ENCODE data around the gene DNALI1.
"Not testable (repeated sequence)": the region's sequence is repeated elsewhere in the genome, so short reads cannot be mapped to it uniquely, and the experiment has no call there.

The DNALI1 gene

GRCh38 chr1:37539154-37539553 is 17.6 kb upstream of the DNALI1 start:
- H3K36me3 Mint-ChIP-seq = peaks cover 41 to 49% of the 10 kb centered on the region in 2 donors
- ATAC-seq (replicated peaks); H3K27me3 Mint-ChIP-seq; H3K4me3 Mint-ChIP-seq; DNase-seq; H3K9me3 Mint-ChIP-seq; H3K4me1 Mint-ChIP-seq; H3K27ac Mint-ChIP-seq: not testable (repeated sequence)

- no peaks in the 10 kb centered on the region for H3K27me3 Mint-ChIP-seq
- H3K4me3 Mint-ChIP-seq = no peak overlapping the region
- peak overlapping the region; percentile 72 for H3K27ac Mint-ChIP-seq
- H3K9me3 Mint-ChIP-seq = no peaks in the 10 kb centered on the region
- DNase-seq (no peak), ATAC-seq (replicated peaks) (no peak)
- H3K4me1 Mint-ChIP-seq = peaks cover 3 to 7% of the 10 kb centered on the region in 2 donors
- H3K36me3 Mint-ChIP-seq = peaks cover 40 to 49% of the 10 kb centered on the region in 2 donors
Observed at GRCh38 chr1:37540036-37540785, 16.5 kb upstream of the DNALI1 start.

GRCh38 chr1:37544530-37544929 is 12.2 kb upstream of the DNALI1 start:
- no peak overlapping the region for H3K27ac Mint-ChIP-seq
- H3K27me3 Mint-ChIP-seq = no peaks in the 10 kb centered on the region
- H3K4me1 Mint-ChIP-seq = peaks cover 6 to 15% of the 10 kb centered on the region in 2 donors
- H3K36me3 Mint-ChIP-seq = peaks cover 39 to 48% of the 10 kb centered on the region in 2 donors
- no peak for DNase-seq
- H3K4me3 Mint-ChIP-seq = no peak overlapping the region
- no peaks in the 10 kb centered on the region for H3K9me3 Mint-ChIP-seq
- ATAC-seq (replicated peaks) = no peak

- Mint-ChIP-seq H3K36me3 (peaks cover 41 to 52% of the 10 kb centered on the region in 2 donors), H3K4me3 (no peak overlapping the region), H3K4me1 (peaks cover 10 to 20% of the 10 kb centered on the region in 2 donors), H3K27me3 (no peaks in the 10 kb centered on the region), H3K9me3 (no peaks in the 10 kb centered on the region), H3K27ac (no peak overlapping the region)
- DNase-seq (no peak), ATAC-seq (replicated peaks) (no peak)
Observed at GRCh38 chr1:37545019-37545418, 11.7 kb upstream of the DNALI1 start.

GRCh38 chr1:37549341-37549740 is 7.4 kb upstream of the DNALI1 start:
- H3K4me1 Mint-ChIP-seq = peaks cover 26 to 51% of the 10 kb centered on the region in 2 donors
- peaks cover 43 to 53% of the 10 kb centered on the region in 2 donors for H3K36me3 Mint-ChIP-seq
- H3K27me3 Mint-ChIP-seq = no peaks in the 10 kb centered on the region
- ATAC-seq (replicated peaks) = no peak
- H3K4me3 Mint-ChIP-seq = no peak overlapping the region
- peak overlapping the region; percentile 37 for H3K27ac Mint-ChIP-seq
- no peaks in the 10 kb centered on the region for H3K9me3 Mint-ChIP-seq
- no peak for DNase-seq

- peaks cover 23 to 50% of the 10 kb centered on the region in 2 donors for H3K4me1 Mint-ChIP-seq
- H3K36me3 Mint-ChIP-seq = peaks cover 25 to 31% of the 10 kb centered on the region in 2 donors
- peaks cover 5 to 11% of the 10 kb centered on the region in 2 donors for H3K27me3 Mint-ChIP-seq
- H3K27ac Mint-ChIP-seq = peak overlapping the region; percentile 96
- no peak for DNase-seq
- peak; percentile 12 to 13 for ATAC-seq (replicated peaks)
- H3K9me3 Mint-ChIP-seq = no peaks in the 10 kb centered on the region
- peak overlapping the region; percentile 90 to 98 for H3K4me3 Mint-ChIP-seq
Observed at GRCh38 chr1:37553598-37553926, 3.2 kb upstream of the DNALI1 start.

GRCh38 chr1:37553927-37554808 is 2.6 kb upstream of the DNALI1 start, which contains the start of gene SNIP1:
TSS of gene SNIP1 (minus strand) at chr1:37554293. CDS start at chr1:37554229, 64 bp downstream.
- H3K4me1 Mint-ChIP-seq = peaks cover 22 to 46% of the 10 kb centered on the region in 2 donors
- ATAC-seq (replicated peaks) (peak; percentile 98 to 99), DNase-seq (peak; percentile 90)
- H3K27me3 Mint-ChIP-seq = peaks cover 5 to 11% of the 10 kb centered on the region in 2 donors
- H3K4me3 Mint-ChIP-seq = peak within 1 kb of the TSS; percentile 90 to 98
- no peaks in the 10 kb centered on the region for H3K9me3 Mint-ChIP-seq
- H3K36me3 Mint-ChIP-seq = peaks cover 22 to 26% of the 10 kb centered on the region in 2 donors
- H3K27ac Mint-ChIP-seq = peak within 1 kb of the TSS; percentile 96

GRCh38 chr1:37557402-37557801 is 662 bp downstream of the DNALI1 start:
- Mint-ChIP-seq H3K9me3 (peaks cover 0 to 1% of the 10 kb centered on the region in 2 donors), H3K27ac (no peak overlapping the region), H3K36me3 (peaks cover 15 to 16% of the 10 kb centered on the region in 2 donors), H3K27me3 (peaks cover 5 to 11% of the 10 kb centered on the region in 2 donors), H3K4me1 (peaks cover 6 to 21% of the 10 kb centered on the region in 2 donors), H3K4me3 (no peak overlapping the region)
- ATAC-seq (replicated peaks) = no peak
- no peak for DNase-seq

GRCh38 chr1:37558411-37558810 is 1.7 kb downstream of the DNALI1 start:
- no peak for DNase-seq
- H3K27me3 Mint-ChIP-seq = peaks cover 5 to 11% of the 10 kb centered on the region in 2 donors
- no peak overlapping the region for H3K4me3 Mint-ChIP-seq
- peaks cover 0 to 12% of the 10 kb centered on the region in 2 donors for H3K4me1 Mint-ChIP-seq
- H3K27ac Mint-ChIP-seq = no peak overlapping the region
- ATAC-seq (replicated peaks) = no peak
- H3K9me3 Mint-ChIP-seq = peaks cover 0 to 1% of the 10 kb centered on the region in 2 donors
- H3K36me3 Mint-ChIP-seq = peaks cover 8 to 11% of the 10 kb centered on the region in 2 donors

- Mint-ChIP-seq H3K27me3 (peaks cover 5 to 11% of the 10 kb centered on the region in 2 donors), H3K9me3 (peaks cover 0 to 1% of the 10 kb centered on the region in 2 donors), H3K4me3 (no peak overlapping the region), H3K36me3 (peaks cover 8 to 9% of the 10 kb centered on the region in 2 donors), H3K27ac (no peak overlapping the region), H3K4me1 (peaks cover 0 to 9% of the 10 kb centered on the region in 2 donors)
- ATAC-seq (replicated peaks) (no peak), DNase-seq (no peak)
Observed at GRCh38 chr1:37559080-37559479, 2.3 kb downstream of the DNALI1 start.

- peaks cover 5 to 11% of the 10 kb centered on the region in 2 donors for H3K27me3 Mint-ChIP-seq
- not testable (repeated sequence) for H3K4me3 Mint-ChIP-seq; ATAC-seq (replicated peaks)
Observed at GRCh38 chr1:37559957-37560379, 3.2 kb downstream of the DNALI1 start.

GRCh38 chr1:37560401-37561132 is 3.8 kb downstream of the DNALI1 start:
- peaks cover 0 to 1% of the 10 kb centered on the region in 2 donors for H3K9me3 Mint-ChIP-seq
- DNase-seq = no peak
- peaks cover 0 to 5% of the 10 kb centered on the region in 2 donors for H3K4me1 Mint-ChIP-seq
- no peak overlapping the region for H3K4me3 Mint-ChIP-seq
- no peak overlapping the region for H3K27ac Mint-ChIP-seq
- H3K27me3 Mint-ChIP-seq = peaks cover 5 to 11% of the 10 kb centered on the region in 2 donors
- H3K36me3 Mint-ChIP-seq = peaks cover 14 to 17% of the 10 kb centered on the region in 2 donors
- no peak for ATAC-seq (replicated peaks)

More at GRCh38 chr1:37559957-37560379, 3.2 kb downstream of the DNALI1 start:
- not testable (repeated sequence) for H3K9me3 Mint-ChIP-seq, H3K27ac Mint-ChIP-seq, DNase-seq, H3K4me1 Mint-ChIP-seq
- H3K36me3 Mint-ChIP-seq = peaks cover 11 to 12% of the 10 kb centered on the region in 2 donors

- H3K36me3 Mint-ChIP-seq = peaks cover 18 to 21% of the 10 kb centered on the region in 2 donors
- H3K27me3 Mint-ChIP-seq = peaks cover 5 to 9% of the 10 kb centered on the region in 2 donors
- peaks cover 0 to 5% of the 10 kb centered on the region in 2 donors for H3K4me1 Mint-ChIP-seq
- H3K4me3 Mint-ChIP-seq = no peak overlapping the region
- DNase-seq = no peak
- ATAC-seq (replicated peaks) = peak; percentile 33 to 63
- H3K27ac Mint-ChIP-seq = no peak overlapping the region
- peaks cover 0 to 1% of the 10 kb centered on the region in 2 donors for H3K9me3 Mint-ChIP-seq
Observed at GRCh38 chr1:37561133-37562132, 4.7 kb downstream of the DNALI1 start.

All from stimulated activated naive B cell treated with anti-CD40 and anti-IgM and Interleukin-4, amounts not matched to agents 10 μg/mL and 1 μg/mL and 100 μg/mL, for 72 hours (primary cell).